Left ventricle myocardium inferior (tissue), 1 donor: ENCODE data around the gene USH2A. TPM values are rescaled to one million over a fixed set of nuclear protein-coding genes. Genes with fewer than 3 reads are reported as not detected.

ENCODE experiments used
- DNase-seq: peaks from one replicate; pipeline ENCODE4 v3.0.0-alpha.2; 2020
- H3K27ac ChIP-seq: fragments of 200-600 bp; replicated peaks from 2 replicates; pipeline ENCODE4 v1.8.0; 2021
- H3K27me3 ChIP-seq: fragments of 200-600 bp; 2 replicates; pipeline ENCODE4 v1.8.0; 2021; ENCODE audit warnings: low read depth
- H3K36me3 ChIP-seq: fragments of 200-600 bp; 2 replicates; pipeline ENCODE4 v1.8.0; 2021
- H3K4me1 ChIP-seq: fragments of 200-600 bp; 2 replicates; pipeline ENCODE4 v1.8.0; 2021
- H3K4me3 ChIP-seq: fragments of 200-600 bp; 2 replicates; pipeline ENCODE4 v1.8.0; 2021; ENCODE audit warnings: mild to moderate bottlenecking, moderate library complexity
- H3K9me3 ChIP-seq: fragments of 200-600 bp; replicated peaks from 2 replicates; pipeline ENCODE4 v1.8.0; 2021
- CTCF ChIP-seq: fragments of 200-600 bp; IDR thresholded peaks from 2 replicates; pipeline ENCODE4 v1.8.0; 2021; ENCODE audit warnings: antibody characterized with exemption, mild to moderate bottlenecking, borderline replicate concordance
- intact Hi-C: fragments of 100-400 bp; cut with micrococcal nuclease; formaldehyde crosslinking; loops from one replicate; pipeline ENCODE4 v1.11.0; 2022
- total RNA-seq: library from RNA; stranded (reverse); fragmentation: NEBNext Ultra II Directional; extraction: Animal tissue kit (Norgen Biotek cat#: 25700); gene quantifications from one replicate; pipeline ENCODE4 v1.2.1, GENCODE V29; 2021
- donor health status: DM: no; HTN: yes; CAD: no; lungs with severe emphysema.

The USH2A gene
- total RNA-seq, 1 donor from 2014 or later: 3.6 TPM

- Histone ChIP-seq H3K4me3 (no peak overlapping the region), H3K27me3 (no peaks in the 10 kb centered on the region), H3K36me3 (no peaks in the 10 kb centered on the region), H3K27ac (no peak overlapping the region), H3K4me1 (no peaks in the 10 kb centered on the region), H3K9me3 (no peaks in the 10 kb centered on the region)
- no peak for TF ChIP-seq CTCF
- DNase-seq: no peak
- intact Hi-C loops: no loop called here
Measured at GRCh38 chr1:215765833-215766232, 657.4 kb downstream of the USH2A start.

GRCh38 chr1:215761446-215761845 lies 661.8 kb downstream of the USH2A start:
- no peaks in the 10 kb centered on the region for H3K4me1 ChIP-seq
- TF ChIP-seq CTCF: no peak
- intact Hi-C loops: no loop called here
- no peak for DNase-seq
- H3K9me3 ChIP-seq: no peaks in the 10 kb centered on the region
- H3K27me3 ChIP-seq: no peaks in the 10 kb centered on the region
- no peaks in the 10 kb centered on the region for H3K36me3 ChIP-seq
- H3K4me3 ChIP-seq: no peak overlapping the region
- H3K27ac ChIP-seq: no peak overlapping the region

GRCh38 chr1:215754112-215754511 lies 669.1 kb downstream of the USH2A start:
- Histone ChIP-seq H3K36me3 (no peaks in the 10 kb centered on the region), H3K27ac (no peak overlapping the region), H3K4me1 (no peaks in the 10 kb centered on the region), H3K27me3 (no peaks in the 10 kb centered on the region), H3K4me3 (no peak overlapping the region), H3K9me3 (no peaks in the 10 kb centered on the region)
- no peak for DNase-seq
- intact Hi-C loops: no loop called here
- no peak for TF ChIP-seq CTCF

- no peak for DNase-seq
- H3K4me1 ChIP-seq: no peaks in the 10 kb centered on the region
- H3K27me3 ChIP-seq: no peaks in the 10 kb centered on the region
- no peak for TF ChIP-seq CTCF
- H3K36me3 ChIP-seq: no peaks in the 10 kb centered on the region
- no peaks in the 10 kb centered on the region for H3K9me3 ChIP-seq
- H3K27ac ChIP-seq: no peak overlapping the region
- intact Hi-C loops: no loop called here
- no peak overlapping the region for H3K4me3 ChIP-seq
Measured at GRCh38 chr1:215749414-215749813, 673.8 kb downstream of the USH2A start.

- Histone ChIP-seq H3K4me3 (no peak overlapping the region), H3K9me3 (no peaks in the 10 kb centered on the region), H3K27me3 (no peaks in the 10 kb centered on the region), H3K4me1 (no peaks in the 10 kb centered on the region), H3K36me3 (no peaks in the 10 kb centered on the region), H3K27ac (no peak overlapping the region)
- DNase-seq: no peak
- no peak for TF ChIP-seq CTCF
- intact Hi-C loops: no loop called here
Measured at GRCh38 chr1:215748431-215748830, 674.8 kb downstream of the USH2A start.

- H3K9me3 ChIP-seq: no peaks in the 10 kb centered on the region
- no peaks in the 10 kb centered on the region for H3K4me1 ChIP-seq
- H3K4me3 ChIP-seq: no peak overlapping the region
- TF ChIP-seq CTCF: no peak
- no peak for DNase-seq
- H3K27ac ChIP-seq: no peak overlapping the region
- H3K27me3 ChIP-seq: no peaks in the 10 kb centered on the region
- no peaks in the 10 kb centered on the region for H3K36me3 ChIP-seq
- intact Hi-C loops: no loop called here
Measured at GRCh38 chr1:215744419-215744818, 678.8 kb downstream of the USH2A start.
